OCI-LY1 (cell line): Measurements from ENCODE around the gene EXOC6.

Experiments used
- H2AFZ ChIP-seq: fragments of 200-600 bp; sonication (generic), shearing (Covaris generic); 2 replicates; pipeline ENCODE4 v1.6.0; 2014; ENCODE audit warnings: antibody characterized with exemption, mild to moderate bottlenecking, low read length
- H3F3A ChIP-seq: fragments of 200-600 bp; sonication (generic), shearing (Covaris generic); 2 replicates; pipeline ENCODE4 v1.6.0; 2014; ENCODE audit warnings: mild to moderate bottlenecking, antibody characterized with exemption, low read length, moderate library complexity; ENCODE audit not compliant: insufficient read depth
- H3K27ac ChIP-seq: fragments of 200-600 bp; sonication (generic); 2 replicates; pipeline ENCODE4 v1.5.1; 2014; ENCODE audit warnings: low read length, mixed run types, mild to moderate bottlenecking, low read depth; ENCODE audit not compliant: poor library complexity, severe bottlenecking
- H3K27me3 ChIP-seq: fragments of 200-600 bp; sonication (generic); 2 replicates; pipeline ENCODE4 v1.6.0; 2014; ENCODE audit warnings: antibody characterized with exemption, mild to moderate bottlenecking, low read length, moderate library complexity; ENCODE audit not compliant: insufficient read depth
- H3K36me3 ChIP-seq: fragments of 200-600 bp; sonication (generic); 2 replicates; pipeline ENCODE4 v1.6.1; 2014; ENCODE audit warnings: mild to moderate bottlenecking, antibody characterized with exemption, low read length, moderate library complexity, mixed read lengths; ENCODE audit not compliant: insufficient read depth
- H3K4me1 ChIP-seq: fragments of 200-600 bp; sonication (generic); 2 replicates; pipeline ENCODE4 v1.5.1; 2014; ENCODE audit warnings: mild to moderate bottlenecking, low read length, moderate library complexity; ENCODE audit not compliant: insufficient read depth, severe bottlenecking
- H3K4me2 ChIP-seq: fragments of 200-600 bp; sonication (generic), shearing (Covaris generic); 2 replicates; pipeline ENCODE4 v1.6.1; 2014; ENCODE audit warnings: low read length
- H3K4me3 ChIP-seq: fragments of 200-600 bp; sonication (generic); 2 replicates; pipeline ENCODE4 v1.5.1; 2014; ENCODE audit warnings: low read length, low read depth, mild to moderate bottlenecking, mixed read lengths; ENCODE audit not compliant: poor library complexity, severe bottlenecking
- H3K79me2 ChIP-seq: fragments of 200-600 bp; shearing (Covaris generic); 2 replicates; pipeline ENCODE4 v1.6.1; 2016; ENCODE audit warnings: mixed run types, low read length, mixed read lengths; ENCODE audit not compliant: insufficient read depth
- H3K9ac ChIP-seq: fragments of 200-600 bp; sonication (generic), shearing (Covaris generic); 2 replicates; pipeline ENCODE4 v1.6.1; 2014; ENCODE audit warnings: mild to moderate bottlenecking, low read length, mixed read lengths
- H3K9me2 ChIP-seq: fragments of 200-600 bp; sonication (generic), shearing (Covaris generic); 2 replicates; pipeline ENCODE4 v1.6.1; 2014; ENCODE audit warnings: low read depth, mild to moderate bottlenecking, low read length, mixed read lengths
- H3K9me3 ChIP-seq: fragments of 200-600 bp; shearing (Covaris generic); 2 replicates; pipeline ENCODE4 v1.6.1; 2014; ENCODE audit warnings: low read length, mixed read lengths
- H4K20me1 ChIP-seq: fragments of 200-600 bp; sonication (generic), shearing (Covaris generic); 2 replicates; pipeline ENCODE4 v1.6.0; 2016; ENCODE audit warnings: mild to moderate bottlenecking, low read length; ENCODE audit not compliant: insufficient read depth
- EZH2 ChIP-seq: fragments of 200-600 bp; sonication (generic), shearing (Covaris generic); IDR thresholded peaks from 2 replicates; pipeline ENCODE4 v1.8.0; 2017; ENCODE audit warnings: borderline replicate concordance, mixed run types, mild to moderate bottlenecking, antibody characterized with exemption, low read length, moderate library complexity, mixed read lengths
- TF ChIP-seq, protein P1 (sequence below): fragments of 200-600 bp; sonication (generic), shearing (Covaris generic); IDR thresholded peaks from 2 replicates; pipeline ENCODE4 v1.5.1; 2017; ENCODE audit warnings: mild to moderate bottlenecking, antibody characterized with exemption, low read length, moderate library complexity, mixed read lengths

EXOC6 gene

DNA sequence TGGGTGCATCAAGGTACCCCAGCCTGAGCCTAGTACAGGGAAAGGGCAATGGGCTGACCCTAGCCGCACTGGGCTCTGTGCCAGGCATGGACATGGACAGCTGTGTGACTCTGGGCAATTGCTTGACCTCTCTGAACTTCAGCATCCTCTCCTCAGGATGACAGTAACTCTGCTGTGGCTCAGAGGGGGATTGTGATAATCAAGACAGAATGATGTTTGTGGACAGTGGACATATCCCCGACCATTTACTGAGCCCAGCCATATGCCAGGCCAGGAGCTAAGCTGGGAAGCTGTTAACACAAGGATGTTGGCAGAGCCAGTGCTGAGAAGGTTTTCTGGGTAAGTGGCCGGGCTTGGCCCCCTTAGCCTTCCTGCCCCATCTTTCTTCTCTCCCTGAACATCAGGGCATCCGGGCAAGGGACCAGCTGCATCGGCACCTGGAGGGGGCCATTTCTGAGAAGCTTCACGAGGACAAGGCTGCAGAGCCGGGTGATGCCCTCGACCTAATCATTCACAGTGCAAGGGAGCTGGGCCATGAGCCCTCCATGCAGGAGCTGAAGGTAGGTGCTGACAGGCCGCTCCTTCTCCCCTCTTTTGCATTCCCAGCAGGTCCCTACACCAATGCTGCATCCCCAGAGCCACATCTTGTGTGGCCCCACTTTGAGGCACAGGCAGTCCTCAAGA is 215.8 kb downstream of the EXOC6 start:
- H3K9me2 ChIP-seq = no peaks in the 10 kb centered on the region
- no peaks in the 10 kb centered on the region for H3F3A ChIP-seq
- no peak overlapping the region for H2AFZ ChIP-seq
- no peak overlapping the region for H3K4me3 ChIP-seq
- H3K4me1 ChIP-seq = peaks cover 7% of the 10 kb centered on the region
- no peaks in the 10 kb centered on the region for H3K27me3 ChIP-seq
- H4K20me1 ChIP-seq = no peaks in the 10 kb centered on the region
- no peak overlapping the region for H3K9ac ChIP-seq
- no peaks in the 10 kb centered on the region for H3K79me2 ChIP-seq
- TF ChIP-seq EZH2 = no peak
- TF ChIP-seq, protein P1, sequence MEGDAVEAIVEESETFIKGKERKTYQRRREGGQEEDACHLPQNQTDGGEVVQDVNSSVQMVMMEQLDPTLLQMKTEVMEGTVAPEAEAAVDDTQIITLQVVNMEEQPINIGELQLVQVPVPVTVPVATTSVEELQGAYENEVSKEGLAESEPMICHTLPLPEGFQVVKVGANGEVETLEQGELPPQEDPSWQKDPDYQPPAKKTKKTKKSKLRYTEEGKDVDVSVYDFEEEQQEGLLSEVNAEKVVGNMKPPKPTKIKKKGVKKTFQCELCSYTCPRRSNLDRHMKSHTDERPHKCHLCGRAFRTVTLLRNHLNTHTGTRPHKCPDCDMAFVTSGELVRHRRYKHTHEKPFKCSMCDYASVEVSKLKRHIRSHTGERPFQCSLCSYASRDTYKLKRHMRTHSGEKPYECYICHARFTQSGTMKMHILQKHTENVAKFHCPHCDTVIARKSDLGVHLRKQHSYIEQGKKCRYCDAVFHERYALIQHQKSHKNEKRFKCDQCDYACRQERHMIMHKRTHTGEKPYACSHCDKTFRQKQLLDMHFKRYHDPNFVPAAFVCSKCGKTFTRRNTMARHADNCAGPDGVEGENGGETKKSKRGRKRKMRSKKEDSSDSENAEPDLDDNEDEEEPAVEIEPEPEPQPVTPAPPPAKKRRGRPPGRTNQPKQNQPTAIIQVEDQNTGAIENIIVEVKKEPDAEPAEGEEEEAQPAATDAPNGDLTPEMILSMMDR = no peak
- no peak overlapping the region for H3K4me2 ChIP-seq
- no peak overlapping the region for H3K27ac ChIP-seq
- H3K9me3 ChIP-seq = no peaks in the 10 kb centered on the region
- H3K36me3 ChIP-seq = no peaks in the 10 kb centered on the region

DNA sequence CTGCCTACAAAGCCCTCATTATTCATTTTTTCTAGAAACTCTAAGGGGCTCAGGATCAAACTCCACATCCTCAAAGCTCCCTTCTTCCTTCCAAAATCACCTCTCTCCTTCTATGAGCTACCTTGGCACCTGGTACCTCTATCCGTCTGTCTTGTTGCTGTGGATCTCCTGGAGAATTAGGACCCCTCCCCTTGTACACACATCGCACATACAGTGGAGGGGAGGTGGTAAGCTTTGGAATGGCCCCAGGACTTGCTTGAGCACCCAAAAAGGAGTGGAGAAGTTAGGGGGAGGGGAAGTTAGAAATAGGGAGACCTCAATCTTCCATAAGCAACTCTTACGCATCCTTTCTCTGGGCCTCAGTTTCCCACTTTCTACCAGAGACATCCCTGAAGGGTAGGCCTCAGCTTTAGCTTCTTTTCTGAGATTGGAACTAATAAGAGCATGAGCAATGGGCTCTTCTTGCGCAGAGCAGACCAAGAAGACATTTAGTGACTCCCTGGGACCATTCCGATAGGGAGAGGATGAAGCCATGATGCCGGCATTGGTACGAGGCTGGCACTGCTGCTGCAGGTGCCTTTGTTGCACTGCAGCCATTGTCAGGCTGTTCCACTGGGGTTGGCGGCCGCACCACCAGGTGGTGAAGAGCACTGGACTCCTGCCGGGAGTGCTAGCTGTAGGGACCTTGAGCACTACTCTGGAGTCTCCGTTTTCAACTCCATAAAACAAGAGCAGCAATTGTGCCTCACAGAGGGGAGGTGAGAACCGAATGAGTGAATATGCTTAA is 216.7 kb downstream of the EXOC6 start:
- H3K9ac ChIP-seq = no peak overlapping the region
- H3K36me3 ChIP-seq = no peaks in the 10 kb centered on the region
- H2AFZ ChIP-seq = no peak overlapping the region
- no peak overlapping the region for H3K4me2 ChIP-seq
- H3K4me1 ChIP-seq = peaks cover 7% of the 10 kb centered on the region
- TF ChIP-seq, protein P1 = no peak
- no peak for TF ChIP-seq EZH2
- H3K79me2 ChIP-seq = no peaks in the 10 kb centered on the region
- no peak overlapping the region for H3K27ac ChIP-seq
- H3F3A ChIP-seq = no peaks in the 10 kb centered on the region
- no peaks in the 10 kb centered on the region for H4K20me1 ChIP-seq
- H3K27me3 ChIP-seq = no peaks in the 10 kb centered on the region
- H3K4me3 ChIP-seq = no peak overlapping the region
- no peaks in the 10 kb centered on the region for H3K9me3 ChIP-seq
- H3K9me2 ChIP-seq = no peaks in the 10 kb centered on the region

DNA sequence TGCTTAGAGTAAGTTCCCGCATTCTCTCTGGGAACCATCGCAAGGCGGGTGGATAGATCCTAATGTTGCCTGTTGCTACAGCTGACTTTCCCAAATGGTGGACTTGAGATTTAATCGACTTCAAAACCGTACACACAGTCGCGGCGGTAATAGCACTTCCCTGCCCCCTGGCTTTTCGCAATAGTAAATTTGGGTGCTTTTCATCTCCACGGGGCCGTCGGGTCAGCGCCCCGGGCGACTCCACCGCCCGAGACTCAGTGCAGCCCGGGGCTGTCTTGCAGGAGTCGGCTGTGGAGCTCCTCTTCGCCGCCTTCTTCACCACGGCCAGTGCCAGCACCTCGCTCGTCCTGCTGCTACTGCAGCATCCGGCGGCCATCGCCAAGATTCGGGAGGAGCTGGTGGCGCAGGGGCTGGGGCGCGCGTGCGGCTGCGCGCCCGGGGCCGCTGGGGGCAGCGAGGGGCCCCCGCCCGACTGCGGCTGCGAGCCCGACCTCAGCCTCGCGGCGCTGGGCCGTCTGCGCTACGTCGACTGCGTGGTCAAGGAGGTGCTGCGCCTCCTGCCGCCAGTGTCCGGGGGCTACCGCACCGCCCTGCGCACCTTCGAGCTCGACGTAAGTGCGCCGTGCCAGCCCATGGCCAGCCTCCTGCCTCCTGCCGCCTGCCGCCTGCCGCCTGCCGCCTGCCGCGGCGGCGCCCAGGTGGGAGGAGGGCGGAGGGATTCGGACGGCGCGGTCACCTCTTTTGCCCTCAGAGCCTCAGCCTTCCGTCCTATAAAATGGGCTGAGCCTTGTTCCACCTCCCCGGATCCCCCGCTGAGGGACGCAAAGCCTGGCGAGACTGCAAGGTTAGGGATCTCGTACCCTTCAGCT is 217.6 kb downstream of the EXOC6 start:
- no peak overlapping the region for H3K4me2 ChIP-seq
- H3K27ac ChIP-seq = no peak overlapping the region
- H3K9ac ChIP-seq = no peak overlapping the region
- no peaks in the 10 kb centered on the region for H3F3A ChIP-seq
- H3K9me2 ChIP-seq = no peaks in the 10 kb centered on the region
- H3K4me1 ChIP-seq = peaks cover 7% of the 10 kb centered on the region
- H3K27me3 ChIP-seq = no peaks in the 10 kb centered on the region
- no peaks in the 10 kb centered on the region for H4K20me1 ChIP-seq
- no peak overlapping the region for H2AFZ ChIP-seq
- no peaks in the 10 kb centered on the region for H3K36me3 ChIP-seq
- no peaks in the 10 kb centered on the region for H3K9me3 ChIP-seq
- H3K4me3 ChIP-seq = no peak overlapping the region
- H3K79me2 ChIP-seq = no peaks in the 10 kb centered on the region
- TF ChIP-seq, protein P1 = no peak
- no peak for TF ChIP-seq EZH2
